Activated CD8-positive, alpha-beta memory T cell treated with anti-CD3 and anti-CD28 coated beads, Interleukin-2, amount 10 ng/mL, durations not matched to agents 7 days and 5 days (primary cell): Measurements from ENCODE around the gene AOPEP. TPM values are rescaled to one million over a fixed set of nuclear protein-coding genes. Genes with fewer than 3 reads are reported as not detected.

Experiments
- ATAC-seq: fragments of 150-1000 bp; cut with Tn5 transposase; one replicate; pipeline ENCODE4 v1.10.0; 2021; ENCODE audit warnings: moderate library complexity
- CTCF ChIA-PET: fragments of 350-600 bp; sonication (Branson Sonifier 250); formaldehyde crosslinking; loops from one replicate; lab custom pipeline; 2021; ENCODE audit warnings: antibody characterized with exemption; lab: Charles Lee
- DNase-seq: peaks from one replicate; pipeline ENCODE4 v3.0.0-alpha.2; 2020
- H3K27ac Mint-ChIP-seq: one replicate; pipeline ENCODE4 v1.8.0; 2021; ENCODE audit warnings: mild to moderate bottlenecking, mixed read lengths
- H3K27me3 Mint-ChIP-seq: one replicate; pipeline ENCODE4 v1.8.0; 2021; ENCODE audit warnings: mixed read lengths
- H3K36me3 Mint-ChIP-seq: one replicate; pipeline ENCODE4 v1.8.0; 2021; ENCODE audit warnings: mild to moderate bottlenecking, mixed read lengths
- H3K4me1 Mint-ChIP-seq: one replicate; pipeline ENCODE4 v1.8.0; 2021; ENCODE audit warnings: mixed read lengths
- H3K4me3 Mint-ChIP-seq: one replicate; pipeline ENCODE4 v1.8.0; 2021; ENCODE audit warnings: mild to moderate bottlenecking, moderate library complexity, mixed read lengths
- H3K9me3 Mint-ChIP-seq: one replicate; pipeline ENCODE4 v1.8.0; 2022; ENCODE audit warnings: low read depth, mixed read lengths
- total RNA-seq, 2 experiments: library from RNA; stranded (reverse); gene quantifications; one replicate each; pipeline ENCODE4 v1.2.3, GENCODE V29; 2021

The AOPEP gene
- total RNA-seq, 2 experiments from 2014 or later: 9.8 to 13.7 TPM

DNA sequence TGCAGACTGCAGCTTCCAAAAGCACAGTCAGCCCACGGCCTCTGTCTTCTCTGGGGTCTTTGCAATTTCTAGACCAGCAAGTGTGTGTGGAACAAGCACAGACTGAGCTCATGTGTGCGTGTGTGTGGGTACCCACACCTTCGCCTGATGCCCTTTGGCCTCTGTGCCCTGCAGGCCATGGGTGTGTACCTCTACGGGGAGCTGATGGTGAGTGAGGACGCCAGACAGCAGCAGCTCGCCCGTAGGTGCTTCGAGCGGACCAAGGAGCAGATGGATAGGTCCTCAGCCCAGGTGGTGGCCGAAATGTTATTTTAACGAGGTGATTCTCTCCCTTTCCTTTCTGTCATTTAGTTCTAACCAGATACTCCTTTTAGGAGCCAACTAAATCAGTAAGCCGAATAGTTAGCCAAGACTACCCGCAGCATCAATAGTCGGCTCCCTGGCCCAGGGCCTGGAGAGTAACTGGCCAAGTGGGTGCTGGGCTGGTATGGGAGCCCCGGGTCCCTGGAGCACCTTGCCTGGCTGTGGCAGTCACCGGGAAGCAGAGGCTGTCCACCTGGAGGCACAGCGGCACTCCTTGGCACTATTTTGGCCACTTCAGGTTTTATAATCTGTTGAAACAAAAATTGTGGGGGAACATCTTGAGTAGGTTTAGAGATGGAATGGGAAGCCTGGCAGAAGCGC lies 356.0 kb downstream of the AOPEP start:
- no peak for DNase-seq
- CTCF ChIA-PET: no interaction called here
- Mint-ChIP-seq H3K9me3 (no peaks in the 10 kb centered on the region), H3K27ac (no peak overlapping the region), H3K4me1 (peaks cover 1% of the 10 kb centered on the region), H3K36me3 (no peaks in the 10 kb centered on the region), H3K27me3 (no peaks in the 10 kb centered on the region), H3K4me3 (no peak overlapping the region)
- no peak for ATAC-seq

DNA sequence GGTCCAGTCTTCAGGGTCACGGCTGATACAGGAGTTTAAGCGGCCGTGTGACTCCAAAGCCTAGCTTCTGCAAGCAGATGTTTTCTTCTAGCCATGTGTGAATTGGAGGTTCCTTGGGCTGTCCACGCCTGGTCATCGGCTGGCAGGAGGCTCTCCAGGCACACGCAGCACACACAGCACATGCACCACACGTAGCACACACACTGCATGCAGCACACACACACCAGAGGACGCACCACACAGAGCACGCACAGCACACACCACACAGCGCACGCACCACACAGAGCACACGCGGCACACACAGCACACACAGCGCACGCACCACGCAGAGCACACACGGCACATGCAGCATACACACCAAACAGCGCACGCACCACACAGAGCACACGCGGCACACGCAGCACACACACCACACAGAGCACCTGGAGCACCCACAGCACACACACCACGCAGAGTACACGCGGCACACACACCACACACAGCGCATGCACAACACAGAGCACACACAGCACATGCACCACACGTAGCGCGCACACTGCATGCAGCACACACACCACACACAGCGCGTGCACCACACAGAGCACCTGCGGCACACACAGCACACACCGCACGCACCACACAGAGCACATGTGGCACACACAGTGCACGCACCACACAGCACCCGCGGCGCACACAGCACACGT lies 356.7 kb downstream of the AOPEP start:
- Mint-ChIP-seq H3K27me3 (no peaks in the 10 kb centered on the region), H3K4me3 (no peak overlapping the region), H3K4me1 (peaks cover 1% of the 10 kb centered on the region), H3K9me3 (no peaks in the 10 kb centered on the region), H3K27ac (no peak overlapping the region), H3K36me3 (no peaks in the 10 kb centered on the region)
- ATAC-seq: no peak
- no peak for DNase-seq
- CTCF ChIA-PET: no interaction called here

DNA sequence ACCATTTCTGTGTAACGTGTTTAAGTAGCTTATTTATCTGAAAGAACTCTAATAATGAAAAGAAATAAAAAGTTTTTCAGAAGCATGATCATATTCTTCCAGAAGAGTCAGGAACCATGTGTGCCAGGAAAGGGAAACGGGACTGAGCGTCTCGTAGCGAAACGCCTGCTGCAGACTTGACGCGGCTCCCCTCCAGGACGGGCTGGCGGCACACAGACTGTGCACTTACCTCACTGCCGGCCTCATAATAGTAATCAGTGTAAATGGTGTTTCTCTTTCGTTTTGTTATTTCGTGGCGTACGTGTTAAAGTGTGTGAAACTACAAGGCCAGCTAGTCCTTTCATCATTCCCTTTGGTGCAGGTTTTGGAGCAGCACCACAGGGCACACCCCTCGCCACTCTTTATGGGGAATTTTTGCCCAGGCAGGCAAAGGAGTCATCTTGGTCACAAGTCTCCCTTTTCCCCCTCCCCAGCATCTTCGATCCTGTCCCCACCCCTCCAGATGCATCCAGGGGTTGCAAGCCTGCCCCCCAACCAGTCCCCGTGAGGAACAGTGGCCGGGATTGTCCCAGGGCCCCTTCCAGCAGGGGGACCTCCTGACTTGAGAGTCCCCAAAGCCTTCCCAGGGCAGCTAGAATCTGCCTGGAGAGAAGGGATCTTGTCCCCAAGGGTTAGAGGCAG lies 357.9 kb downstream of the AOPEP start:
- DNase-seq (no peak), ATAC-seq (no peak)
- Mint-ChIP-seq H3K36me3 (no peaks in the 10 kb centered on the region), H3K27me3 (no peaks in the 10 kb centered on the region), H3K27ac (no peak overlapping the region), H3K4me1 (peaks cover 1% of the 10 kb centered on the region), H3K9me3 (no peaks in the 10 kb centered on the region), H3K4me3 (no peak overlapping the region)
- CTCF ChIA-PET: interaction anchor here (1.4 kb wide), 1 partner anchor 47 kb away, joined by 3 read pairs; no protein-coding TSS in a partner anchor

DNA sequence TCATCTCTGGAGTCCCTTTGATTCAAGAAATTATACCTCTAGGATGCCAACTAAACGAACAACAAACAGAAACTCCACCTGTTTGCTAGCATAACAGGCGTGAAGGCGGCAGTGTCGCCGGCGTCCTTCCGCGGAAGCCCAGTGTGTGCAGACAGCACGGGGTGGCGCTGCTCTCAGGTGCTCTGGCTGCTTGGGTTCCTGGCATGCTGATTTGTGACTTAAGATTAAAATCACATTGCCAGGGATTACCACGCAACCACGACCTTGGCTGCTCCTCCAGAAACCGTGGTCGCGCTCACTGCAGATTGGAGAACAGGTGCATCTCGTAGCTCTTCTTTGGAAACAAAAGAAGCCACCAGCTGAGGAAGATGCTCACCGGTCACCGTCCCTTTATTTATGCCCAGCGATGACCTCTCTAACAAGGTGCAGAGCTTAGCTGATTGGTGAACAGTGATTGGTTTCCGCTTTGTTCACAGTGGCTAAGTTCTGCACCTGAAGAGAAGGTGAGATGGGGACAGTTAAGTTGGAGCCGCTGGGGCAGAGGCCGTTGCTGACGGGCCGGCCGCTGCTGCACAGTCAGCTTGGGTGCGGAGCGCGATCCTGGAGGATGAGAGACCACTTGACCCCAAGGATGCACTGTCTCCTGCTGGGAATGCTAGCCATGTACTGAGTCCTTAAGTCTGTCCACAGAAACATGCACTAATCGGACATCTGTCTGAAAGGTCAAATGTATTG lies 358.7 kb downstream of the AOPEP start:
- CTCF ChIA-PET: interaction anchor here (1.2 to 1.4 kb wide), 2 partner anchors 43 to 47 kb away, joined by 3 read pairs; no protein-coding TSS in a partner anchor
- no peak overlapping the region for H3K4me3 Mint-ChIP-seq

DNA sequence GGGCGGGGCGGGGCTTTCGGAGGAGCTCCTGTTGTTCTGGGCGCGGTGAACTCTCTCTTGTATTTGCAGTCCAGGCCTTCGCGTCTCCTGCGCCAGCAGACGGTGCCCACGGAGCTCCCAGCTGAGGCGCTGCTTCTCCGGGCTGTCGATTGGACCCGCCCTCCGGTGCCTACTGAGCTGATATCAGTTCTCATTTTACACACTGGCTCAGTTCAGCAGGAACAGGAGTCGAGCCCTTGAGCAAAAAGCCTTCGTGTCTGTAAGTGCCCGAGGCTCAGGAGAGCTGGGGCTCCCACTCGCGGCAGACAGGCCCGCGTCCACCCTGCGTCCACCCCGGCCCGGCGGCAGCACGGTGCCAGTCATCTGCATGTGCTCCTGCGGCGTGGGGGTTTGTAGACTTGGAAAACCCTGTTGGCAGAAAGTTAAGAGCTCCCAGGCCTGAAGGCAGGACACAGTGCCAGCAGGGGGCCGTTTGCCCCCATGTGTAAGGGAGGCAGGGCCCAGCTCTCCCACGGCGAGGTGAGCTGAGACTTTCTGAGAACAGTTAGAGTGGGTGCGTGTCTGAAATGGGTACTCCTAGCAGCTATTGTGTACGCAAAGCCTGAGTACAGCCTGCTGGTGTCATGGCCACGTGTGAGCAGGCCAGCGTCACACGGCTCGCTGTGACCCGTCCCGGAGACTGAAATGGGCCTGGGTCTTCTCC lies 359.5 kb downstream of the AOPEP start:
- H3K4me1 Mint-ChIP-seq: peaks cover 1% of the 10 kb centered on the region
- CTCF ChIA-PET: interaction anchor here (1.2 kb wide), 1 partner anchor 42 kb away, joined by 3 read pairs; no protein-coding TSS in a partner anchor
- ATAC-seq: no peak
- no peaks in the 10 kb centered on the region for H3K36me3 Mint-ChIP-seq
- no peaks in the 10 kb centered on the region for H3K9me3 Mint-ChIP-seq
- no peaks in the 10 kb centered on the region for H3K27me3 Mint-ChIP-seq
- H3K4me3 Mint-ChIP-seq: no peak overlapping the region
- H3K27ac Mint-ChIP-seq: no peak overlapping the region
- DNase-seq: no peak

More for the DNA sequence above, 358.7 kb downstream of the AOPEP start:
- Mint-ChIP-seq H3K36me3 (no peaks in the 10 kb centered on the region), H3K27ac (no peak overlapping the region), H3K27me3 (no peaks in the 10 kb centered on the region), H3K9me3 (no peaks in the 10 kb centered on the region), H3K4me1 (peaks cover 1% of the 10 kb centered on the region)
- ATAC-seq (no peak), DNase-seq (no peak)

DNA sequence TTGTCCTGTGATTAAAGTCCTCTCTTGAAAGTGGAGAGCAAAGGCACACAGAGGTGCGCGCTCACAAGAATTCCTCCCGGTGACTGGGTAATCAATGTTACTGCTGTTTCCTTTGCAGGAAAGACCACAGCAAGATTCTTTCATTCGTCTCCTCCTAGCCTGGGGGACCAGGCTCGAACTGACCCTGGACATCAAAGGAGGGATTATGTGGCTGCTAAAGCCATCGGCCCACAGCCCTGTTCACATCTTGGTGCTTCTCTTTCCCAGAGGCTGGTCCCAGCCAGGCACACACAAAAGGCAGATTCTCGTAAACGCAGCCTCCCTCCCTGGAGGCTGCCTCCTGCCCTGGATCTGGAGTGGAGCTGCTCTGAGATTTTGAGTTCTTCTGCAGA lies 360.1 kb downstream of the AOPEP start:
- DNase-seq (no peak), ATAC-seq (no peak)
- Mint-ChIP-seq H3K36me3 (no peaks in the 10 kb centered on the region), H3K9me3 (no peaks in the 10 kb centered on the region), H3K27ac (no peak overlapping the region), H3K27me3 (no peaks in the 10 kb centered on the region), H3K4me1 (peaks cover 1% of the 10 kb centered on the region), H3K4me3 (no peak overlapping the region)
- CTCF ChIA-PET: no interaction called here

DNA sequence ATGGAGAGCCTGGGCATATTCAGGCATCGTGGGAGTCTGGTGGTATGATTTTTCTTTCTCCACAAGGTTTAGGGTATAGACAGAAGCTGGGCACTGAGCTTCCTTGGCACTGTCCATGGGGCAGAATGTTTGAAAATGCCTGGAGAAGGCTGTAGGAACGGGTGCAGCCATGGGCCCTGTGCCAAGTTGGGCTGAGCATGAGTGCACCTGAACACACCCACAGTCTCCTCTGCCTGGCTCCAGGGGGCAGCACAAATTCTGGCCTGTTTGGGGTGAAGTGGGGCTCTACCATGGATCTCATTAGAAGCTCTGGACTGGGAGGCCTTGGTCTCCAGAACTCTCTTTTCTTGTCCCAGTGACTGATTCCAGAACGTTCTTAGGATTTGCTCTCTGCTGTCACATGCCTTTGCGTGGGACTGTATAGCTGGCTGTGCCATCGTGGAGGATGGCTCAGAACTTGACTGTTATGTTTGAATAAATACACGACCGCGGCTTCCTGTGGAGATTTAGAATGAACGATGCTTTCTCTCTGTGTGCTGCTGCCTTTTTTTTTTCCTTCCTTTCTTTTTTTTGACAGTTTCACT lies 361.3 kb downstream of the AOPEP start:
- CTCF ChIA-PET: interaction anchor here (1.3 kb wide), 1 partner anchor 80 kb away, joined by 4 read pairs; no protein-coding TSS in a partner anchor
- Mint-ChIP-seq H3K27ac (no peak overlapping the region), H3K36me3 (no peaks in the 10 kb centered on the region), H3K4me3 (no peak overlapping the region), H3K4me1 (peaks cover 6% of the 10 kb centered on the region), H3K27me3 (no peaks in the 10 kb centered on the region), H3K9me3 (no peaks in the 10 kb centered on the region)
- DNase-seq (no peak), ATAC-seq (peak; percentile 23)

DNA sequence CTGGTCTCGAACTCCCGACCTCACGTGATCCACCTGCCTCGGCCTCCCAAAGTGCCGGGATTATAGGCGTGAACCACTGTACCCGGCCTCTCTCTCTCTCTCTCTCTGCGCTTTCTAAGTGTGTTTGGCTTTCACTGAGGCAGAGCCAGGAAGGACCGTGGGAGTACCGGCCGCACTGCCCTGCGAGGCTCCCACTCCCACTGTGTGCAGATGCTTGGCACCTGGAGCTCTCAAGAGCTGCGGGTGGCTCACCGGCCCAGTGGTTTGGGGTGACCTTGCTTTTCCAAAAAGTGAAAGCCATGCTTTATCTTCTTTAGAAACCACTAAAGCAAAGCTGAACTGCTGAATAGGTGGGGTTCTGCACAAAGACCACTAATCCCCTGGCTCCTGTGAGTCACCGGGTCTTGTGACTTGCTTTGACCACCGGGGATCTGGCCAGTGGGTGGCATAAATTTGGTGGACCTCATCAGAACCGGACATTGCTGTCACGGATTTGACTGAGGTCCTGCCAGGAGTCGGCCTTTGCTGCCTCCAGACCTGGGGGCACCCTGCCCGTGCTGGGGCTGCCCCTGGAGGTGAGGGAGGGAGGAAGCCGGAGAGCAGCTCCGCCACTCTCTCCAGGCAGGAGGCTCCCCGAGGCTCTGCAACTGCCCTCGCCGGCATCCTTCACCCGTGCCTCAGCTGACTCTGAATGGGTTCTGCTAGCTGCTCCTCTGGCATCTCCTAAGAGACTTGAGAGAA lies 362.1 kb downstream of the AOPEP start:
- H3K9me3 Mint-ChIP-seq: no peaks in the 10 kb centered on the region
- ATAC-seq (no peak), DNase-seq (no peak)
- CTCF ChIA-PET: interaction anchor here (1.3 kb wide), 1 partner anchor 80 kb away, joined by 4 read pairs; no protein-coding TSS in a partner anchor
- H3K27ac Mint-ChIP-seq: no peak overlapping the region
- H3K27me3 Mint-ChIP-seq: no peaks in the 10 kb centered on the region
- peaks cover 10% of the 10 kb centered on the region for H3K4me1 Mint-ChIP-seq
- H3K4me3 Mint-ChIP-seq: no peak overlapping the region
- no peaks in the 10 kb centered on the region for H3K36me3 Mint-ChIP-seq

DNA sequence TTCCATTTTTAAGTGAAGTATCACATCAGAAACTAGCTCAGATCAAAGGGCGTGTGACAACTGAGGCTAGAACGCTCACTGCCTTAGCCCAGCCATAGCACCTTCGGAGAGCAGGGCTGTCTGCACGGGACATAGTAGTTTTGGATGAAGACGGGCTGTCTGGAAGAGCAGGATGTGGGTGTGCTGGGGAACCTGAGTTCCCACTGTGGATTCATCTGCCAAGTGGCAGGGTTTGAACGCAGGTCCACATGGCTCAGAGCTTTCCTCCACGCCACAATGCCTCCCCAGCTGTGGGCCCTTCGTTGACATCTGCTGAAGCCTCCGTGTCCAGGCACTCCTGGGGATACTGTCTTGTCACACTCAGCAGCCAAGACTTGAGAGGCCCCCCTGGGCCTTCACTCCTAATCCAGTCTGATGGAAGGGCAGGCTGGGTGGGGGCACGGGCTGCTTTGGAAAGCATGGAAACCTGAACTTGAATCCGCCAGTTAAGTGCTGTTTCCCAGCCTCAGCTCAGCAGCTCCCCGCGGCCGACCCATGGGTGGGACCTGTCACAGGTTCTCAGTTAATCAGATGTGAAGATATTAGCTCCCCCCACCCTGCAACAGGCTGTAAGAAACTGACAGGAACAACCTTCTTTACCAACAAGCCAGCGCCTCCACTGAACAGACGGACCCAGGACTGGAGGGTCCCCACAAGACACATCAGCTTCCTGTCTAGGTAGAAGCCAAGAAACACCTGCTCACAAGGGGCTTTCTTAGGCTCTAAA lies 362.9 kb downstream of the AOPEP start:
- DNase-seq (no peak), ATAC-seq (no peak)
- no peak overlapping the region for H3K27ac Mint-ChIP-seq
- H3K9me3 Mint-ChIP-seq: no peaks in the 10 kb centered on the region
- no peak overlapping the region for H3K4me3 Mint-ChIP-seq
- H3K4me1 Mint-ChIP-seq: peaks cover 9% of the 10 kb centered on the region
- no peaks in the 10 kb centered on the region for H3K27me3 Mint-ChIP-seq
- H3K36me3 Mint-ChIP-seq: no peaks in the 10 kb centered on the region
- CTCF ChIA-PET: interaction anchor here (1.3 kb wide), 1 partner anchor 79 kb away, joined by 4 read pairs; no protein-coding TSS in a partner anchor

DNA sequence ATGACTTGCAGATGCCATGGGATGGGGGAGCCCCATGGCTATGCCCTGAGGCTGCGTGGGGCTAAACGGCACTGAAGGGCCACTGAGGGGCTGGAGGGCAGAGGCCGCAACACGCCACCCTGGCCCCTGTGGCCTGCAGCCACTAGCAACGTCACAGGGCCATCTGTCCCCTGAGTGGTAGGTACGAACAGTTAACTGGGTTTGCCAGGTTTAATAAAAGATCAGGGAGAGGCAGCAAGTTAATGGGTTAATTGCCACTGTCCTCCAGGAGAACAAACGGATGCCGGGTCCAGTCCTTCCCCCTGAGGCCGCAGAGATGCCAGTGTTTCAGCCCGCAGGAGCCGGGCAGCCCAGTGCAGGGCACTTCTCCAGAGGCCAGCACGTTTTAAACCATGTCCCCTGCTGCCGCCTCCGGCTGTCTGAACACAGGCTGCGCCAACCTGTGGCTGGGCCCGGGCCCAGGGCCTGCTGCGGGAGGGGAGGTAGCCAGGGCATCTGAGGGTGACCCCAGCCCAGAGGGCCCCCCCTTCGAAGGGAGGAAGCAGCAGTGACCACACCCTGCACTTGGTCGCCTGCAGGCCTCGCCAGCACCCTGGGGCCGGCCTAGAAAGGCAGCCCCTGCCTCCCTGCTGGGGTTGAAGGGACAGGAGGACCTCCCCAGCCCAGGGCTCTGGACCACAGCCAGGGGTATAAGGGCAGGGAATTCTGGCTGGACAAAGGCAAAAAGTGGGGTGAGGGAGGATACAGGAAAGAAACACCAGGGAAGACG lies 363.7 kb downstream of the AOPEP start:
- DNase-seq: no peak
- no peaks in the 10 kb centered on the region for H3K27me3 Mint-ChIP-seq
- peaks cover 9% of the 10 kb centered on the region for H3K4me1 Mint-ChIP-seq
- CTCF ChIA-PET: no interaction called here
- no peaks in the 10 kb centered on the region for H3K36me3 Mint-ChIP-seq
- no peak for ATAC-seq
- H3K9me3 Mint-ChIP-seq: no peaks in the 10 kb centered on the region
- no peak overlapping the region for H3K4me3 Mint-ChIP-seq
- no peak overlapping the region for H3K27ac Mint-ChIP-seq
